ENCODE measurements around the gene ESRP2.

ESRP2 gene

GRCh38 chr16:68235887-68236136 is at the start of gene ESRP2:
ESRP2 (minus strand) TSS chr16:68236127; CDS start chr16:68236045, 82 bp downstream.
- peak in 1 of 56 donors; percentile 58 for DNase-seq

- no peak for DNase-seq
Measured at GRCh38 chr16:68285683-68286082, 49.8 kb upstream of the ESRP2 start.

GRCh38 chr16:68284847-68285246 is 48.9 kb upstream of the ESRP2 start:
- no peak for DNase-seq

GRCh38 chr16:68283801-68284598 is 48.1 kb upstream of the ESRP2 start:
- DNase-seq, result no peak

- DNase-seq, result no peak
Measured at GRCh38 chr16:68283346-68283745, 47.4 kb upstream of the ESRP2 start.

GRCh38 chr16:68282064-68282452 is 46.1 kb upstream of the ESRP2 start:
- DNase-seq, result no peak

- no peak for DNase-seq
Measured at GRCh38 chr16:68281368-68282063, 45.6 kb upstream of the ESRP2 start.

- no peak for DNase-seq
Measured at GRCh38 chr16:68279726-68280558, 44.0 kb upstream of the ESRP2 start.

GRCh38 chr16:68276223-68276622 is 40.3 kb upstream of the ESRP2 start:
- no peak for DNase-seq

- DNase-seq, result no peak
Measured at GRCh38 chr16:68275611-68276191, 39.8 kb upstream of the ESRP2 start.

- no peak for DNase-seq
Measured at GRCh38 chr16:68274441-68274840, 38.5 kb upstream of the ESRP2 start.

- no peak for DNase-seq
Measured at GRCh38 chr16:68273896-68274295, 38.0 kb upstream of the ESRP2 start.

GRCh38 chr16:68273459-68273858 is 37.5 kb upstream of the ESRP2 start:
- no peak for DNase-seq

- DNase-seq, result no peak
Measured at GRCh38 chr16:68272507-68273209, 36.7 kb upstream of the ESRP2 start.

GRCh38 chr16:68270353-68270752 is 34.4 kb upstream of the ESRP2 start:
- DNase-seq, result no peak

- DNase-seq, result no peak
Measured at GRCh38 chr16:68269793-68270192, 33.9 kb upstream of the ESRP2 start.

GRCh38 chr16:68267612-68268405 is 31.9 kb upstream of the ESRP2 start:
- DNase-seq, result no peak

GRCh38 chr16:68265078-68265920 is 29.4 kb upstream of the ESRP2 start:
- peak in 11 of 56 donors; percentile 2 to 32 (median 14) for DNase-seq
